Activated naive CD4-positive, alpha-beta T cell (primary cell): Measurements from ENCODE around the gene GLMP.

ENCODE experiments used
- DNase-seq, 4 experiments: peaks; one replicate each; lab custom pipeline; 2025; lab: John Stamatoyannopoulos, UW

The GLMP gene

DNA sequence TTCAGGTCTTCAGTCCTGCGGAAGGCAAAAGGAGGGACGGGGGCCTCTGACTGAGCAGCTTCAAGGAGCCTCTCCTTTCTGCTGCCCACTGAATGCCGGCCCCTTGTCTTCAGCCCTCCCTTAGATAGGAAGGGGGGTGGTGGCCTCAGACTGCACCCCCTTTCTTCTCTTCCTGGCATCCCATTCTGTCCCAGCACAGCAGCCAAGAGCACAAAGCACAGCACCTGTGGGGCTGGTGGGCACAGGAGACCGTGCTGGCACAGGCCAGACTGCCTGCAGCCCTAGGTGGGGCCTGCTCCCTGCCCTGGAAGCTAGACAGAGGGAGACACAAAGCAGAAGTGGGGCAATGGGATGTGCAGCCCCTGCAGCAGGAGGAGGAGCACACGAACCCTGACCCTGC is 45.9 kb downstream of the GLMP start:
- no peak for DNase-seq

DNA sequence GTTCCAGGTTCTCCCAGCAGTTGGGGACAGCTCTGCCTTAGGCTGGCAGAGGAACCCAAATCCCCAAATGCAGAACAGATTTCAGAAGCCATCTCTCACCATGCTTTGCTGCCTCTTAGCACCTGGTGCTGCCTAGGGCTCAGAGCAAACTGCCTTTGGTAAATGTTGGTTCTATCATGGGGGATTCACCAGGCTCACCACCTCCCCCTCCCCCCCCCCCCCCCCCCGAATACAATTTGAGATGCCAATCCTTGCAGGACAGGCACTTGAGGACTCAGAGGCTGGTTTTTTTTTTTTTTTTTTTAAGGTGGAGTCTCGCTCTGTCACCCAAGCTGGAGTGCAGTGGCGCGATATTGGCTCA is 47.2 kb downstream of the GLMP start:
- DNase-seq, result no peak

DNA sequence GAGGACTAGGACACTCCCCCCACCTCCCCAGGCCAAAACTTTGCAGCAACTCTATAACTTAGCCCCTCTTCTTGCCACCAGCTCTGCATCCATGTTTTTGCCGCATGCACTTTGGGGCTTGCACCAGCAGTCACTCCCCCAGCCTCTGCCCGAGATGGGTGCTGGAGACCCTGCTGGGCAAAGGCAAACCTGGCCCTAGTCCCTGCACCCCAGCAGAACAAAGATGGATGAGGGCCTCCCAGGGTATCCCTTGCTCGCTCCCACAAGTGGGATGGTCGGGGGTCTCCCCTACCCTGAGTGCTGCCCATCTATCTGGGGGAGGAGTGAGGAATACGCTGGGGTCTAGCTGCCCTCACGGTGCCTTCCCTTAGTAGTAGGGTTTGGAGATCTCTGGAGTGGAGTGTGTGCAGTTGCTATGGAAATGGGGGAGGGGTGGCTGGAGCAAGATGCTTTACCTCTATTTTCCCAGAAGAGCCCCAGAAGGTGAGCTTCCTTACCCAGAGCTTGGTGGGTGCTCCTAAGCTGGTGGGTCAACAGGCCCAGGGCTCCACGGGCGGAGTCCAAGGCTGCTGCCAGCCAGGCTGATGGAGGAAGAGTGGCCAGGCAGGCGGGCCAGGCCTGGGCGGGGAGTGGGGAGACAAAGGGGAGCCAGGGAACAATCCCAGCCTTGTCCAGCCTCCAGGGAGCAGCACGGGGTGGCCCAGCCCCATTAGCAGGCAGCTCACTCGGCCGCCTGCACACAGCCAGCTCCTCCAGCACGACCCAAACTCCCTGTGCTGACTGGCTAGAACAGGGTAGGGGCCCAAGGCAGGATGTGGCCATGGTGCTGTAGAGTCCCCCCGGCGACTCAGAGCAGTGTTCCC is 47.8 kb downstream of the GLMP start, which contains the start of gene PAQR6:
Gene PAQR6, minus strand, starts transcription at position 597 of the 863 bp plus-strand sequence. CDS start 1,325 bp downstream, outside the sequence.
- no peak for DNase-seq

DNA sequence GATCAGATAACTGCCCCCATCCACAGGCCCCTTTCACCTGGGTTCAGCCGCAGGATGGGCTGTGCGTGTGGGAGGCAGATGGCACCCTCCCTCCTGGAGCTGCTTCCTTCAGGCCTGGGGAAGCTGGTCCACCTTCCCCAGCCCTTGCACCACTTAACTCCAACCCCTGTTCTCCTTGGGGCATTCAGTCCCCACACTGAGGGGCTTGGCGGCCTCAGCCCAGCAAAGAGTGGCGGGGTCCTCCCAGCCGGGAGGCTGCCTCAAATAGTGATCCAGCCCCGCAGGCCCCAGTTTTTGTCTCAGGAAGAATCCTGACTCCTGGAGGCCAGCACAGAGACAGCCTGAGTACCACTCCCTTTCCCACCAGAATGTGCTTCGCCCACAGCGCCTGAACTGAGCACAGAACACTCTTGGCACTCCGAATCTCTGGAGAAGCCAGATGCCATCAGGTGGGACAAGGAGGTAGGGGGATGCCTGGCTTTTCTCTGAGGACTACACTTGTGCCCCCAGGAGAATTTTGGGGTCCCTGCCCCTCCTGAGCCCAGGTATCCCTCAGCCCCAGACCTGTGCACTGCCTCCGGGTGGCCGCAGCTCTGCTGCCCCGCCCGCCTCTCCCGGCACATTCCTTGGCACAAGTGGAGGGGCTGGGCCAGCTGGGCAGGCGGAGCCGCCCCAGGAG is 48.6 kb downstream of the GLMP start:
- no peak for DNase-seq

DNA sequence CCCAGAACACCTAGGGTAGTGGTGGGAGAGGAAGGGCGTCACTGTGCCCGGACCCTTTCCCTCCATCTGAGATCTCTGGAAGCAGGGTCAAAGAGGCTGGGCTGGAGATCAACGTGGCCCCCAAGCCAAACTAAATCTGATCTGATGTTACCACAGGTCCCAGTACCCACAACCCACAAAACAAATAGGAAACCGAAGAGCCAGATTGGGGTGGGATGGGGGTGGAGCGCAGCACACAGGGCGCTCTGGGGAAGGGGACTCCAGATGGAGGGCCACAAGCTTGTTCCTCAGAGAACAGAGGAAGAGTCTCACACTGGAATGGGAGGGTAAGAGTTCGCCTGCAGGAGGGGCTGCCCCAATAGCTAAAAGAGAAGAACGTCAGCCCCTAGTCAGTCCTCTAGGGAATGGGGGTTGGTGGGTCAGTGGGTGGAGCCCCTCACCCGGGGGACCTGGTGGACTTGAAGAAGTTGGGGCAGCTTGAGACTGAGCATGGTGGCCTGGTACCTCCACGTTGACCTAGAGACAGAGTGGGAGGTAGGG is 49.2 kb downstream of the GLMP start:
- no peak for DNase-seq

DNA sequence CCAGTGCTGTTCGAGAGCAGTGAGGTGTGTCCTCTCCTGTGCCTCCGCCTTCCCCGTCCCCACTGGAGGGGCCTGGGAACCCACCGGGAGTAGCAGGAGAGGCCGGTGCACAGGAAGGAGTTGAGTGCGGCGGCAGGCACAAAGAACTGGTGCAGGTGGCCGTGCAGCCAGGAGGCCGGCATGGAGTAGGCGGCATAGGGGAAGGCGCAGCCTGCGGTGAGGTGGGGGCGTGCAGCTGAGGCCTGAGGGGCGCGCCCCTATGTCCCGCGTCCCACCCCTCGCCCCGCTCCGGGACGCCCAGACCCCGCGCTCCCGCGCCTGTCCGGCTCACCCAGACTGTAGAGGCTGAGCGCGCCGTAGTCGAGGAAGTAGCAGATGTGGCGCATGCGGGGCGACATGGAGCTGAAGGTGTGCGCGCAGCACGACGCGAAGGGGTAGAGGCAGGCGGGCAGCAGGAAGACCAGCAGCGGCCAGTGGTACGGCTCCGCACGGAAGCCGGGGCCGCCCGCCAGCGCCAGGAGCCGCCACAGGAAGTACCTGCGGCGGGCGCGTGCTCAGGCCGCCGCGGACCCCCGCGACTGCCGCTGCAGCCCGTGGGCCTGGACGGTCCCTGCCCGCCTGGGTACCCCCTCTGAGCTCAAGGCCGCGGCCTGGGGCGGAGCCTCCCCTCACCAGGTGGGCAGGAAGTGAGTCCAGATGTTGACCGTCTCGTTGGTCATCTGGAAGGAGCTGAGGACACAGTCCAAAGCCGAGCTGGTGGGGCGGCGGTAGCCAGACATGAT is 49.8 kb downstream of the GLMP start:
- peak in 2 of 4 experiments; percentile 13 to 21 for DNase-seq

DNA sequence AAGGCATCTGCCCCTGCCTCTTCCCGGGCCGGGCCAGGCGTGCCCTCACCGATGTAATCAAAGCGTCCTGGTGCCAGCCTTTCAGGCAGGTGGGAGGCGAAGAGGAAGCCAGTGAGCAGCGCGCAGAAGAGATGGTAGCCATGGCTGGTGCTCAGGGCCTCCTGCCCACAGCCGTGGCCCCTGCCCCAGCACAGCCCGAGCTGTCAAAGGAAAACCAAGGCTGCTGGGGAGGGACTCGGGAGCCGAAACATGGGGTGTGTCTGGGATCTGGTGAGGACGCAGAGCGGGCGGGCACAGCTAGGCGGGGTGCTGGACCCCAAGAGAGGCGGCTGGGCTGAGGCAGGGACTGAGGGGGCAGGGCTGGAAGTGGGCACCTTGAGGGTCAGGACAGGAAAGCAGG is 50.8 kb downstream of the GLMP start:
- DNase-seq, result no peak

DNA sequence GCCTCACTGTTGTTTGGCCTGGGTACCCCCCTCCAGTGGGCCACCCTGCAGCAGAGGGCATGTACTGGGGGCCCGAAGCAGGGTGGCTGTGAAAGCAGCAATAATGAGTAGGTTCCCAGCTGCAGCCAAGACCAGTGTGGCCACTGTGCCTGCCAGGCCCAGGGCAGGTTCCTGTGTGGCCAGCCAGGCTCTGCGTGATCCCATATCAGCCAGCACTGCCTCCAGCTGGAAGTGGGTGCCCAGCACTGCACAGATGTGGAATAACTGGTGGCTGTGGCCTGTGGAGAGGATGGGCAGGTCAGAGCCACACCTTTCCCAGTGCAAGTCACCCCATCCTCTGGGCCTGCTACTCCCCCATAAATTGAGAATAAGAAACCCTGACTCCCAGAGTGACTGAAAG is 51.4 kb downstream of the GLMP start:
- DNase-seq, result no peak

DNA sequence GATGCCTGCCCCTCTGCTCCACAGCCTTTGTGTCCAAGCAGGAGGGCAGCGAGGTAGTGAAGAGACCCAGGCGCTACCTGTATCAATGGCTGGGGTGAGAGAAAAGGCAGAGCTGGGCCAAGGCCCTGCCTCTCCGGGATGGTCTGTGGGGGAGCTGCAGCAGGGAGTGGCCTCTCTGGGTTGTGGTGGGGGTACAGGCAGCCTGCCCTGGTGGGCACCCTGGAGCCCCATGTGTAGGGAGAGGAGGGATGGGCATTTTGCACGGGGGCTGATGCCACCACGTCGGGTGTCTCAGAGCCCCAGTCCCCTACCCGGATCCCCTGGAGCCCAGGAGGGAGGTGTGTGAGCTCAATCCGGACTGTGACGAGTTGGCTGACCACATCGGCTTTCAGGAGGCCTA is 52.7 kb downstream of the GLMP start:
- no peak for DNase-seq
